Spleen (tissue), 7 donors: ENCODE measurements around the gene ZNF681.

Experiments
- CTCF ChIP-seq, 11 experiments: fragments of 200-600 bp in 7 of 11; fragments of 450-650 bp in 4 of 11; sonication (generic) in 4 of 11; IDR thresholded peaks in 8 of 11; conservative IDR thresholded peaks in 3 of 11; 1 replicate in 7 of 11; 2 replicates in 4 of 11; pipeline versions ENCODE4 v1.4.0 to v1.8.0; 2016 to 2021; ENCODE audit warnings: antibody characterized with exemption in 11 of 11, inconsistent platforms in 4 of 11, mild to moderate bottlenecking in 1 of 11
- POLR2A ChIP-seq, 3 donors: fragments of 450-650 bp; IDR thresholded peaks; one replicate each; pipeline ENCODE4 v1.5.1; 2017; ENCODE audit warnings: antibody characterized with exemption in 3 of 3, mild to moderate bottlenecking in 1 of 3
- donor health status: DM: no; HTN: no; CAD: no; lungs with moderate emphysema.
- donor health status: DM: no; HTN: no; CAD: no.
- donor health status: DM: no; HTN: no; CAD: no.

GRCh38 chr19:23788411-23788810 lies 29.7 kb upstream of the ZNF681 start:
- no peak for TF ChIP-seq CTCF (IDR thresholded peaks at IDR 0.05 in 8 of 11, conservative IDR thresholded peaks at IDR 0.05 in 3 of 11)
- no peak for TF ChIP-seq POLR2A (IDR thresholded peaks at IDR 0.05)
